NCI-H526 (cell line): ENCODE data around the gene PEAK3.

ENCODE experiments used
- DNase-seq, 2 experiments: peaks; one replicate each; lab custom pipeline; 2025; lab: John Stamatoyannopoulos, UW

PEAK3 gene

GRCh38 chr19:2315121-2315817, 33.3 kb upstream of the PEAK3 start:
- DNase-seq: no peak

- peak in 1 of 2 experiments; percentile 22 for DNase-seq
Observed at GRCh38 chr19:2312820-2313501, 31.0 kb upstream of the PEAK3 start.

- no peak for DNase-seq
Observed at GRCh38 chr19:2311093-2311492, 29.1 kb upstream of the PEAK3 start.

GRCh38 chr19:2309734-2310362, 27.9 kb upstream of the PEAK3 start:
- no peak for DNase-seq

- DNase-seq: peak in 1 of 2 experiments; percentile 55
Observed at GRCh38 chr19:2308114-2308556, 26.2 kb upstream of the PEAK3 start, which contains the start of gene LINGO3. Gene LINGO3 (minus strand): TSS chr19:2308154. CDS start chr19:2291776, 16,378 bp downstream.

GRCh38 chr19:2307518-2308012, 25.6 kb upstream of the PEAK3 start:
- no peak for DNase-seq

- DNase-seq: no peak
Observed at GRCh38 chr19:2306971-2307370, 25.0 kb upstream of the PEAK3 start.

- no peak for DNase-seq
Observed at GRCh38 chr19:2306281-2306806, 24.4 kb upstream of the PEAK3 start.

GRCh38 chr19:2305452-2306280, 23.7 kb upstream of the PEAK3 start:
- DNase-seq: no peak

GRCh38 chr19:2303211-2303798, 21.3 kb upstream of the PEAK3 start:
- DNase-seq: no peak

GRCh38 chr19:2302319-2303210, 20.6 kb upstream of the PEAK3 start:
- no peak for DNase-seq

GRCh38 chr19:2300533-2300932, 18.6 kb upstream of the PEAK3 start:
- DNase-seq: no peak

- DNase-seq: no peak
Observed at GRCh38 chr19:2296141-2296540, 14.2 kb upstream of the PEAK3 start.

- DNase-seq: no peak
Observed at GRCh38 chr19:2294687-2295335, 12.8 kb upstream of the PEAK3 start.

GRCh38 chr19:2291185-2291751, 9.3 kb upstream of the PEAK3 start:
- no peak for DNase-seq

GRCh38 chr19:2290441-2291184, 8.6 kb upstream of the PEAK3 start:
- DNase-seq: no peak

GRCh38 chr19:2289714-2290435, 7.9 kb upstream of the PEAK3 start:
- DNase-seq: peak in 1 of 2 experiments; percentile 31
